CD4-positive, alpha-beta T cell (primary cell): ENCODE measurements around the gene TAC4. TPM values are rescaled to one million over a fixed set of nuclear protein-coding genes. Genes with fewer than 3 reads are reported as not detected.

Experiments used
- ATAC-seq: fragments of 200-7000 bp; cut with Tn5 transposase; one replicate; pipeline ENCODE4 v1.10.0; 2022; ENCODE audit warnings: mild to moderate bottlenecking; ENCODE audit not compliant: poor library complexity
- CTCF ChIA-PET: fragments of 350-600 bp; sonication (Branson Sonifier 250); formaldehyde crosslinking; loops from one replicate; lab custom pipeline; 2021; ENCODE audit warnings: antibody characterized with exemption, inconsistent platforms; lab: Charles Lee
- POLR2A ChIA-PET: fragments of 350-600 bp; sonication (Branson Sonifier 250); formaldehyde crosslinking; loops from one replicate; lab custom pipeline; 2021; ENCODE audit warnings: antibody characterized with exemption, inconsistent platforms; lab: Charles Lee
- DNase-seq, 14 experiments: peaks; one replicate each; pipeline ENCODE4 v3.0.0-alpha.2; 2013 to 2020; ENCODE audit warnings: mixed read lengths in 2 of 14
- H3K27ac ChIP-seq, 2 donors: one replicate each; pipeline versions ENCODE4 v1.5.1 to v1.7.0; 2013; ENCODE audit warnings: low read length in 2 of 2, low read depth in 1 of 2, mild to moderate bottlenecking in 1 of 2
- H3K27me3 ChIP-seq, 2 experiments: 1 replicate in 1 of 2; 2 replicates in 1 of 2; pipeline versions ENCODE4 v1.6.1 to v1.7.0; 2013; ENCODE audit warnings: low read length in 2 of 2, control low read depth in 1 of 2, mild to moderate bottlenecking in 1 of 2, moderate library complexity in 1 of 2; ENCODE audit not compliant: insufficient read depth in 2 of 2, control insufficient read depth in 1 of 2
- H3K36me3 ChIP-seq: one replicate; pipeline ENCODE4 v1.6.1; 2013; ENCODE audit warnings: low read length, control low read depth; ENCODE audit not compliant: insufficient read depth
- H3K4me1 ChIP-seq: one replicate; pipeline ENCODE4 v1.6.1; 2013; ENCODE audit warnings: low read length, control low read depth; ENCODE audit not compliant: insufficient read depth
- H3K4me3 ChIP-seq: one replicate; pipeline ENCODE4 v1.5.1; 2013; ENCODE audit warnings: mild to moderate bottlenecking, low read length, moderate library complexity
- H3K9me3 ChIP-seq, 2 experiments: 1 replicate in 1 of 2; 2 replicates in 1 of 2; pipeline versions ENCODE4 v1.6.1 to v1.7.0; 2013; ENCODE audit warnings: low read length in 2 of 2, mild to moderate bottlenecking in 2 of 2, control low read depth in 1 of 2, moderate library complexity in 1 of 2; ENCODE audit not compliant: control insufficient read depth in 1 of 2, insufficient read depth in 1 of 2
- H3K27ac Mint-ChIP-seq: one replicate; pipeline ENCODE4 v1.8.0; 2020; ENCODE audit warnings: mixed read lengths
- H3K27me3 Mint-ChIP-seq: one replicate; pipeline ENCODE4 v1.8.0; 2021; ENCODE audit warnings: mixed read lengths
- H3K36me3 Mint-ChIP-seq: one replicate; pipeline ENCODE4 v1.8.0; 2021; ENCODE audit warnings: low read depth, mixed read lengths
- H3K4me1 Mint-ChIP-seq: one replicate; pipeline ENCODE4 v1.8.0; 2021; ENCODE audit warnings: low read depth, mixed read lengths
- H3K4me3 Mint-ChIP-seq: one replicate; pipeline ENCODE4 v1.8.0; 2020; ENCODE audit warnings: mild to moderate bottlenecking, mixed read lengths
- H3K9me3 Mint-ChIP-seq: one replicate; pipeline ENCODE4 v1.8.0; 2020; ENCODE audit warnings: mixed read lengths
- intact Hi-C, 2 experiments: fragments of 100-400 bp; cut with DNase I in 1 of 2; cut with micrococcal nuclease in 1 of 2; formaldehyde crosslinking; loops; one replicate each; pipeline versions ENCODE4 v1.15.1 to v1.9.0; 2023 to 2025; cut with DNase I, micrococcal nuclease
- total RNA-seq, 174 experiments: library from RNA in 2 of 174; stranded (reverse) in 2 of 174; gene quantifications; one replicate each; pipeline ENCODE4 v1.2.3 and lab custom pipeline; 2021 to 2026
- TF ChIP-seq, protein P1 (sequence below): fragments of 200-600 bp; IDR thresholded peaks from one replicate; pipeline ENCODE4 v1.8.0; 2022; ENCODE audit warnings: antibody characterized with exemption, mild to moderate bottlenecking

TAC4 gene
- total RNA-seq, 2 experiments from 2014 or later: not detected

GRCh38 chr17:49819138-49819537 lies 28.7 kb downstream of the TAC4 start:
- intact Hi-C loops: loop anchor here in 1 of 2 experiments (2.0 to 10.0 kb wide), 2 partner anchors 32 to 74 kb away; no protein-coding TSS in a partner anchor
- CTCF ChIA-PET: interaction anchor here (1.5 kb wide), 1 partner anchor 263 kb away, joined by 3 read pairs; no protein-coding TSS in a partner anchor
- POLR2A ChIA-PET: interaction anchor here (1.8 to 1.9 kb wide), 2 partner anchors 31 to 71 kb away, joined by 6 to 16 read pairs; partner anchors contain the start of gene KAT7
- Histone ChIP-seq H3K36me3 (peaks cover 76% of the 10 kb centered on the region), H3K27me3 (no peaks in the 10 kb centered on the region), H3K9me3 (no peaks in the 10 kb centered on the region), H3K4me3 (no peak overlapping the region), H3K4me1 (peaks cover 62% of the 10 kb centered on the region), H3K27ac (peak overlapping the region; percentile 68 to 72)
- peaks cover 98% of the 10 kb centered on the region for H3K36me3 Mint-ChIP-seq
- peak in 1 of 14 experiments; percentile 23 for DNase-seq
- H3K4me1 Mint-ChIP-seq: peaks cover 82% of the 10 kb centered on the region
- no peaks in the 10 kb centered on the region for H3K27me3 Mint-ChIP-seq
- no peaks in the 10 kb centered on the region for H3K9me3 Mint-ChIP-seq
- TF ChIP-seq, protein P1, sequence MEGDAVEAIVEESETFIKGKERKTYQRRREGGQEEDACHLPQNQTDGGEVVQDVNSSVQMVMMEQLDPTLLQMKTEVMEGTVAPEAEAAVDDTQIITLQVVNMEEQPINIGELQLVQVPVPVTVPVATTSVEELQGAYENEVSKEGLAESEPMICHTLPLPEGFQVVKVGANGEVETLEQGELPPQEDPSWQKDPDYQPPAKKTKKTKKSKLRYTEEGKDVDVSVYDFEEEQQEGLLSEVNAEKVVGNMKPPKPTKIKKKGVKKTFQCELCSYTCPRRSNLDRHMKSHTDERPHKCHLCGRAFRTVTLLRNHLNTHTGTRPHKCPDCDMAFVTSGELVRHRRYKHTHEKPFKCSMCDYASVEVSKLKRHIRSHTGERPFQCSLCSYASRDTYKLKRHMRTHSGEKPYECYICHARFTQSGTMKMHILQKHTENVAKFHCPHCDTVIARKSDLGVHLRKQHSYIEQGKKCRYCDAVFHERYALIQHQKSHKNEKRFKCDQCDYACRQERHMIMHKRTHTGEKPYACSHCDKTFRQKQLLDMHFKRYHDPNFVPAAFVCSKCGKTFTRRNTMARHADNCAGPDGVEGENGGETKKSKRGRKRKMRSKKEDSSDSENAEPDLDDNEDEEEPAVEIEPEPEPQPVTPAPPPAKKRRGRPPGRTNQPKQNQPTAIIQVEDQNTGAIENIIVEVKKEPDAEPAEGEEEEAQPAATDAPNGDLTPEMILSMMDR: no peak
- peak overlapping the region; percentile 96 for H3K27ac Mint-ChIP-seq
- peak overlapping the region; percentile 35 for H3K4me3 Mint-ChIP-seq
- no peak for ATAC-seq

DNA sequence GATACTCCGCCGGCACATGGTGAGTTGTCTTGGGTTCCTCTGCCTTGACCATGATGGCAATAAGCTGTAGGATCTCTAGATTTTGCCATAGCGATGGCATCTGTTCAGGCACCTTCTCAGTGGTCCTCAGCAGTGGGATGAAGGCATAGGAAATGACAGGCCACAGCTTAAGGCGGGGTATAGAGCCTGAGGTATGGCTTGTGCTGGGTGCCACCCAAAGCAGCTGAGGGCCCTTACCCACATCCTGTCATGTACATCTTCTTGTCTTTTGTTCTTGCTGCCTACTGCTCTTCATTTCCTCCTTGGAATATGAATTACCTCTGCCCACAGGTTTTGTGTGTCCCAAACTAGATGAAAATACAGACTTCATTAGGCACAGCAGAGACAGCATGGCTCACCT lies 29.9 kb downstream of the TAC4 start:
- H3K27me3 Mint-ChIP-seq: no peaks in the 10 kb centered on the region
- peaks cover 76% of the 10 kb centered on the region for H3K36me3 ChIP-seq
- ChIA-PET POLR2A (interaction anchor here (0.6 to 3.1 kb wide), 15 partner anchors 8 to 276 kb away, joined by 3 to 17 read pairs (median 6); partner anchors contain the start of genes FAM117A, KAT7 and SLC35B1), CTCF (interaction anchor here (1.0 to 1.5 kb wide), 3 partner anchors 110 to 261 kb away, joined by 3 to 7 read pairs (median 3); partner anchors contain the start of gene SLC35B1)
- H3K4me3 Mint-ChIP-seq: peak overlapping the region; percentile 82
- H3K27ac Mint-ChIP-seq: peak overlapping the region; percentile 96
- no peaks in the 10 kb centered on the region for H3K9me3 Mint-ChIP-seq
- DNase-seq: peak; percentile 36 to 91 (median 56)
- H3K4me3 ChIP-seq: peak overlapping the region; percentile 13
- peaks cover 88% of the 10 kb centered on the region for H3K4me1 Mint-ChIP-seq
- peak overlapping the region; percentile 68 to 72 for H3K27ac ChIP-seq
- H3K27me3 ChIP-seq: no peaks in the 10 kb centered on the region
- H3K36me3 Mint-ChIP-seq: peaks cover 98% of the 10 kb centered on the region
- H3K4me1 ChIP-seq: peaks cover 62% of the 10 kb centered on the region
- intact Hi-C loops: loop anchor here in 1 of 2 experiments (1.0 to 10.0 kb wide), 3 partner anchors 30 to 73 kb away; partner anchors contain the start of gene KAT7
- TF ChIP-seq, protein P1: no peak
- H3K9me3 ChIP-seq: no peaks in the 10 kb centered on the region
- ATAC-seq: peak; percentile 99

DNA sequence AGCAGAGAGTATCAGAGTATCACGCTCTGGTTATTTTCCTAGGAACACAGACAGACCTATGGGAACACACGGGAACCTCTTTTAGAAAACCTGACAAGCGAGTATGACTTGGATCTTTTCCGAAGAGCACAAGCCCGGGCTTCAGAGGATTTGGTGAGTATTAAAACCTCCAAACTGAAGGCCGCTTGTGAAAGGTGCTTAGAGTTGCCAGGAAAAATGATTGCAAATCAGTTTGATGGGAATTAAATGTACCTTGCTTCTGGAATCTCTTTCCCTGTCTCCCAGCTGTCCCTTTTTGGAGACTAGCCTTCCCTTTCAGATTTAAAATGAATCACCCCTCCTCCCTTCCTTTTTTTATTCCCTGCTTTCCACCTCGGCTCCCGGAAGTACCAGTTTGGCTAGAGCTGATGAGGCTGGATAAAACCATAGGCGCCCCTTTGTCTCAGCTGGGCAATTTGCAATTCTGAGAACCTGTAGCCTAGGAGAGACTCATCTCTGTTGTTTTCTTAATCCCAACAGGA lies 32.0 kb downstream of the TAC4 start:
- Histone ChIP-seq H3K36me3 (peaks cover 66% of the 10 kb centered on the region), H3K27ac (peak overlapping the region in 1 of 2 donors; percentile 43), H3K4me3 (no peak overlapping the region), H3K9me3 (no peaks in the 10 kb centered on the region), H3K4me1 (peaks cover 51% of the 10 kb centered on the region), H3K27me3 (no peaks in the 10 kb centered on the region)
- ChIA-PET POLR2A (interaction anchor here (0.9 to 3.1 kb wide), 3 partner anchors 28 to 76 kb away, joined by 5 to 17 read pairs (median 5); partner anchors contain the start of genes FAM117A and KAT7), CTCF (interaction anchor here (1.1 to 2.5 kb wide), 2 partner anchors 108 to 247 kb away, joined by 3 to 10 read pairs; partner anchors contain the start of gene SLC35B1)
- H3K9me3 Mint-ChIP-seq: no peaks in the 10 kb centered on the region
- no peaks in the 10 kb centered on the region for H3K27me3 Mint-ChIP-seq
- H3K4me3 Mint-ChIP-seq: no peak overlapping the region
- peaks cover 73% of the 10 kb centered on the region for H3K4me1 Mint-ChIP-seq
- ATAC-seq (no peak), DNase-seq (no peak)
- H3K36me3 Mint-ChIP-seq: peaks cover 91% of the 10 kb centered on the region
- TF ChIP-seq, protein P1: no peak
- H3K27ac Mint-ChIP-seq: peak overlapping the region; percentile 96
- intact Hi-C loops: loop anchor here in 1 of 2 experiments (10.0 kb wide), 1 partner anchor 71 kb away; no protein-coding TSS in a partner anchor
